GM23338 (cell line): ENCODE results near the gene PLCH2. TPM values are rescaled to one million over a fixed set of nuclear protein-coding genes. Genes with fewer than 3 reads are reported as not detected.

Experiments
- ATAC-seq: fragments of 200-7000 bp; cut with Tn5 transposase; 3 replicates; pipeline ENCODE4 v1.9.1; 2020
- DNase-seq: peaks from one replicate; pipeline ENCODE4 v3.0.0-alpha.2; 2015; ENCODE audit warnings: low spot score
- H2AFZ ChIP-seq: fragments of 200-600 bp; sonication (generic); 2 replicates; pipeline ENCODE4 v1.8.0; 2016; ENCODE audit warnings: antibody characterized with exemption, mild to moderate bottlenecking, moderate library complexity
- H3F3A ChIP-seq: fragments of 200-600 bp; sonication (generic); replicated peaks from 2 replicates; pipeline ENCODE4 v1.8.0; 2017; ENCODE audit warnings: antibody characterized with exemption, mixed run types, low read depth
- H3K27ac ChIP-seq: fragments of 200-600 bp; sonication (generic); 2 replicates; pipeline ENCODE4 v1.6.1; 2016; ENCODE audit warnings: low read depth
- H3K27me3 ChIP-seq: fragments of 200-600 bp; sonication (generic); 2 replicates; pipeline ENCODE4 v1.8.0; 2016; ENCODE audit warnings: mild to moderate bottlenecking, mixed run types, moderate library complexity; ENCODE audit not compliant: insufficient read depth
- H3K36me3 ChIP-seq: fragments of 200-600 bp; sonication (generic); 2 replicates; pipeline ENCODE4 v1.8.0; 2016; ENCODE audit warnings: mild to moderate bottlenecking; ENCODE audit not compliant: insufficient read depth
- H3K4me1 ChIP-seq: fragments of 200-600 bp; sonication (generic); 2 replicates; pipeline ENCODE4 v1.8.0; 2016; ENCODE audit warnings: mild to moderate bottlenecking, moderate library complexity; ENCODE audit not compliant: insufficient read depth
- H3K4me2 ChIP-seq: fragments of 200-600 bp; sonication (generic); 2 replicates; pipeline ENCODE4 v1.7.1; 2017; ENCODE audit warnings: mixed run types
- H3K4me3 ChIP-seq: fragments of 200-600 bp; sonication (generic); 2 replicates; pipeline ENCODE4 v1.6.1; 2016; ENCODE audit warnings: mixed run types
- H3K79me2 ChIP-seq: fragments of 200-600 bp; sonication (generic); replicated peaks from 2 replicates; pipeline ENCODE4 v1.8.0; 2017; ENCODE audit warnings: mild to moderate bottlenecking; ENCODE audit not compliant: insufficient read depth
- H3K9me2 ChIP-seq: fragments of 200-600 bp; sonication (generic); 2 replicates; pipeline ENCODE4 v1.8.0; 2017; ENCODE audit not compliant: insufficient read depth
- H4K20me1 ChIP-seq: fragments of 200-600 bp; sonication (generic); replicated peaks from 2 replicates; pipeline ENCODE4 v1.8.0; 2017; ENCODE audit warnings: mild to moderate bottlenecking; ENCODE audit not compliant: insufficient read depth
- H3K27ac Mint-ChIP-seq: 2 replicates; pipeline ENCODE4 v1.8.0; 2020; ENCODE audit warnings: inconsistent platforms, mild to moderate bottlenecking, moderate library complexity, mixed read lengths
- H3K27me3 Mint-ChIP-seq: 3 replicates; pipeline ENCODE4 v1.8.0; 2022; ENCODE audit warnings: low read depth, mild to moderate bottlenecking, moderate library complexity, mixed read lengths, inconsistent platforms; ENCODE audit not compliant: insufficient read depth, poor library complexity
- H3K36me3 Mint-ChIP-seq: 3 replicates; pipeline ENCODE4 v1.8.0; 2021; ENCODE audit warnings: low read depth, mild to moderate bottlenecking, inconsistent platforms, moderate library complexity, mixed read lengths
- H3K4me1 Mint-ChIP-seq: 3 replicates; pipeline ENCODE4 v1.8.0; 2020; ENCODE audit warnings: mild to moderate bottlenecking, inconsistent platforms, mixed read lengths
- H3K4me3 Mint-ChIP-seq: 3 replicates; pipeline ENCODE4 v1.8.0; 2021; ENCODE audit warnings: moderate library complexity, mild to moderate bottlenecking, inconsistent platforms, mixed read lengths
- H3K9me3 Mint-ChIP-seq: 3 replicates; pipeline ENCODE4 v1.8.0; 2020; ENCODE audit warnings: moderate library complexity, mild to moderate bottlenecking, inconsistent platforms, mixed read lengths
- EZH2 ChIP-seq: fragments of 200-600 bp; sonication (generic); IDR thresholded peaks from one replicate; pipeline ENCODE4 v1.8.0; 2017; ENCODE audit warnings: antibody characterized with exemption, mild to moderate bottlenecking, low read depth; ENCODE audit not compliant: unreplicated experiment
- EZH2phosphoT487 ChIP-seq: fragments of 200-600 bp; sonication (generic); IDR thresholded peaks from one replicate; pipeline ENCODE4 v1.8.1; 2018; ENCODE audit warnings: antibody characterized with exemption; ENCODE audit not compliant: unreplicated experiment
- NANOG ChIP-seq: IDR thresholded peaks from 2 replicates; pipeline ENCODE4 v1.6.1; 2016; ENCODE audit warnings: antibody characterized with exemption, borderline replicate concordance
- STAT1 ChIP-seq: IDR thresholded peaks from one replicate; pipeline ENCODE4 v1.6.1; 2016; ENCODE audit warnings: antibody characterized with exemption; ENCODE audit not compliant: unreplicated experiment
- ZNF114 ChIP-seq: fragments of 250-450 bp; sonication (Bioruptor Pico); IDR thresholded peaks from 2 replicates; pipeline ENCODE4 v1.5.0; 2020; ENCODE audit warnings: mild to moderate bottlenecking, moderate library complexity
- ZNF331 ChIP-seq: fragments of 250-450 bp; sonication (Bioruptor Pico); IDR thresholded peaks from 2 replicates; pipeline ENCODE4 v1.5.0; 2020; ENCODE audit warnings: low read depth, mild to moderate bottlenecking, moderate library complexity
- polyA plus RNA-seq: library from polyadenylated mRNA; unstranded; fragments of >200 nt; fragmentation: Nextera tagmentation; extraction: Ambion mirVana; gene quantifications from 2 replicates; pipeline ENCODE4 v1.2.1, GENCODE V29; 2016
- total RNA-seq: library from RNA; depleted of rRNA; stranded (reverse); fragments of >200 nt; shearing (Covaris generic); gene quantifications from 2 replicates; pipeline ENCODE4 v1.2.3, GENCODE V29; 2014
- TF ChIP-seq, protein P1 (sequence below): fragments of 250-450 bp; sonication (Bioruptor Pico); IDR thresholded peaks from 2 replicates; pipeline ENCODE4 v1.5.0; 2020; ENCODE audit warnings: mild to moderate bottlenecking, moderate library complexity
- TF ChIP-seq, protein P2 (sequence below): IDR thresholded peaks from 2 replicates; pipeline ENCODE4 v1.6.1; 2016; ENCODE audit warnings: antibody characterized with exemption
- TF ChIP-seq, protein P3 (sequence below): IDR thresholded peaks from one replicate; pipeline ENCODE4 v1.6.1; 2018; ENCODE audit warnings: antibody characterized with exemption; ENCODE audit not compliant: unreplicated experiment

The PLCH2 gene
- total and polyA plus RNA-seq, 2 experiments from 2014 or later: 0.31 TPM; not detected in 1

DNA sequence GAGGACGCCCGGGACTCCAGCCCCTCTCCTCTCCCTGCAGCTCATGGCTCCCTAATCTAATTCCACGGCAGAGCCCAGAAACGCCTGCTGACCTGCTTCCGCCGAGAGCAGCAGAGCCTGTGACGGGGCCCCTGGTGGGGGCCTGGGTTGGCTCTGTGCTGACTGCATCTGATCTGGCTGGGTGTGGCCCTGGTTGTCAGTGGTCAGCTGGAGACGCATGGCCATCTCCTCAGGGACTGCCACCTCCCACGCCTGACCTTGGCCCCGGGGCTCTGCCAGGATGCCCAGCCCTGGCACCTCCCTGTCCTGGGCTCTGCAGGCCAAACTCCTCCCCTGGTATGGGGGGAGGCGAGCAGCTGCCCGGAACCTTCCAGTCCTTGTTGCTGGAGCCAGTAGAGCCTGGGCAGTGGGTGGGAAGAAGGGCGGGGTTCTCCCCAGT lies 1.1 kb upstream of the PLCH2 start:
- Histone ChIP-seq H2AFZ (no peak overlapping the region), H3K27me3 (no peaks in the 10 kb centered on the region), H3K4me1 (no peaks in the 10 kb centered on the region), H4K20me1 (no peaks in the 10 kb centered on the region), H3K9me2 (no peaks in the 10 kb centered on the region), H3K36me3 (no peaks in the 10 kb centered on the region), H3K79me2 (no peaks in the 10 kb centered on the region), H3F3A (no peaks in the 10 kb centered on the region), H3K27ac (no peak overlapping the region), H3K4me2 (no peak overlapping the region), H3K4me3 (no peak overlapping the region)
- no peak for ATAC-seq
- Mint-ChIP-seq H3K27me3 (peaks cover 1% of the 10 kb centered on the region), H3K27ac (no peak overlapping the region), H3K4me3 (no peak overlapping the region), H3K9me3 (no peaks in the 10 kb centered on the region), H3K4me1 (no peaks in the 10 kb centered on the region), H3K36me3 (no peaks in the 10 kb centered on the region)
- DNase-seq: no peak
- no peak for TF ChIP-seq ZNF331 (CRISPR knock-in tag)
- TF ChIP-seq EZH2: no peak
- TF ChIP-seq, protein P1, sequence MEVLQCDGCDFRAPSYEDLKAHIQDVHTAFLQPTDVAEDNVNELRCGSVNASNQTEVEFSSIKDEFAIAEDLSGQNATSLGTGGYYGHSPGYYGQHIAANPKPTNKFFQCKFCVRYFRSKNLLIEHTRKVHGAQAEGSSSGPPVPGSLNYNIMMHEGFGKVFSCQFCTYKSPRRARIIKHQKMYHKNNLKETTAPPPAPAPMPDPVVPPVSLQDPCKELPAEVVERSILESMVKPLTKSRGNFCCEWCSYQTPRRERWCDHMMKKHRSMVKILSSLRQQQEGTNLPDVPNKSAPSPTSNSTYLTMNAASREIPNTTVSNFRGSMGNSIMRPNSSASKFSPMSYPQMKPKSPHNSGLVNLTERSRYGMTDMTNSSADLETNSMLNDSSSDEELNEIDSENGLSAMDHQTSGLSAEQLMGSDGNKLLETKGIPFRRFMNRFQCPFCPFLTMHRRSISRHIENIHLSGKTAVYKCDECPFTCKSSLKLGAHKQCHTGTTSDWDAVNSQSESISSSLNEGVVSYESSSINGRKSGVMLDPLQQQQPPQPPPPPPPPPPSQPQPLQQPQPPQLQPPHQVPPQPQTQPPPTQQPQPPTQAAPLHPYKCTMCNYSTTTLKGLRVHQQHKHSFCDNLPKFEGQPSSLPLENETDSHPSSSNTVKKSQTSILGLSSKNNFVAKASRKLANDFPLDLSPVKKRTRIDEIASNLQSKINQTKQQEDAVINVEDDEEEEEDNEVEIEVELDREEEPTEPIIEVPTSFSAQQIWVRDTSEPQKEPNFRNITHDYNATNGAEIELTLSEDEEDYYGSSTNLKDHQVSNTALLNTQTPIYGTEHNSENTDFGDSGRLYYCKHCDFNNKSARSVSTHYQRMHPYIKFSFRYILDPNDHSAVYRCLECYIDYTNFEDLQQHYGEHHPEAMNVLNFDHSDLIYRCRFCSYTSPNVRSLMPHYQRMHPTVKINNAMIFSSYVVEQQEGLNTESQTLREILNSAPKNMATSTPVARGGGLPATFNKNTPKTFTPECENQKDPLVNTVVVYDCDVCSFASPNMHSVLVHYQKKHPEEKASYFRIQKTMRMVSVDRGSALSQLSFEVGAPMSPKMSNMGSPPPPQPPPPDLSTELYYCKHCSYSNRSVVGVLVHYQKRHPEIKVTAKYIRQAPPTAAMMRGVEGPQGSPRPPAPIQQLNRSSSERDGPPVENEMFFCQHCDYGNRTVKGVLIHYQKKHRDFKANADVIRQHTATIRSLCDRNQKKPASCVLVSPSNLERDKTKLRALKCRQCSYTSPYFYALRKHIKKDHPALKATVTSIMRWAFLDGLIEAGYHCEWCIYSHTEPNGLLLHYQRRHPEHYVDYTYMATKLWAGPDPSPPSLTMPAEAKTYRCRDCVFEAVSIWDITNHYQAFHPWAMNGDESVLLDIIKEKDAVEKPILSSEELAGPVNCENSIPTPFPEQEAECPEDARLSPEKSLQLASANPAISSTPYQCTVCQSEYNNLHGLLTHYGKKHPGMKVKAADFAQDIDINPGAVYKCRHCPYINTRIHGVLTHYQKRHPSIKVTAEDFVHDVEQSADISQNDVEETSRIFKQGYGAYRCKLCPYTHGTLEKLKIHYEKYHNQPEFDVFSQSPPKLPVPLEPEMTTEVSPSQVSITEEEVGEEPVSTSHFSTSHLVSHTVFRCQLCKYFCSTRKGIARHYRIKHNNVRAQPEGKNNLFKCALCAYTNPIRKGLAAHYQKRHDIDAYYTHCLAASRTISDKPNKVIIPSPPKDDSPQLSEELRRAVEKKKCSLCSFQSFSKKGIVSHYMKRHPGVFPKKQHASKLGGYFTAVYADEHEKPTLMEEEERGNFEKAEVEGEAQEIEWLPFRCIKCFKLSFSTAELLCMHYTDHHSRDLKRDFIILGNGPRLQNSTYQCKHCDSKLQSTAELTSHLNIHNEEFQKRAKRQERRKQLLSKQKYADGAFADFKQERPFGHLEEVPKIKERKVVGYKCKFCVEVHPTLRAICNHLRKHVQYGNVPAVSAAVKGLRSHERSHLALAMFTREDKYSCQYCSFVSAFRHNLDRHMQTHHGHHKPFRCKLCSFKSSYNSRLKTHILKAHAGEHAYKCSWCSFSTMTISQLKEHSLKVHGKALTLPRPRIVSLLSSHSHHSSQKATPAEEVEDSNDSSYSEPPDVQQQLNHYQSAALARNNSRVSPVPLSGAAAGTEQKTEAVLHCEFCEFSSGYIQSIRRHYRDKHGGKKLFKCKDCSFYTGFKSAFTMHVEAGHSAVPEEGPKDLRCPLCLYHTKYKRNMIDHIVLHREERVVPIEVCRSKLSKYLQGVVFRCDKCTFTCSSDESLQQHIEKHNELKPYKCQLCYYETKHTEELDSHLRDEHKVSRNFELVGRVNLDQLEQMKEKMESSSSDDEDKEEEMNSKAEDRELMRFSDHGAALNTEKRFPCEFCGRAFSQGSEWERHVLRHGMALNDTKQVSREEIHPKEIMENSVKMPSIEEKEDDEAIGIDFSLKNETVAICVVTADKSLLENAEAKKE: no peak
- TF ChIP-seq, protein P2, sequence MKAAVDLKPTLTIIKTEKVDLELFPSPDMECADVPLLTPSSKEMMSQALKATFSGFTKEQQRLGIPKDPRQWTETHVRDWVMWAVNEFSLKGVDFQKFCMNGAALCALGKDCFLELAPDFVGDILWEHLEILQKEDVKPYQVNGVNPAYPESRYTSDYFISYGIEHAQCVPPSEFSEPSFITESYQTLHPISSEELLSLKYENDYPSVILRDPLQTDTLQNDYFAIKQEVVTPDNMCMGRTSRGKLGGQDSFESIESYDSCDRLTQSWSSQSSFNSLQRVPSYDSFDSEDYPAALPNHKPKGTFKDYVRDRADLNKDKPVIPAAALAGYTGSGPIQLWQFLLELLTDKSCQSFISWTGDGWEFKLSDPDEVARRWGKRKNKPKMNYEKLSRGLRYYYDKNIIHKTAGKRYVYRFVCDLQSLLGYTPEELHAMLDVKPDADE: no peak

DNA sequence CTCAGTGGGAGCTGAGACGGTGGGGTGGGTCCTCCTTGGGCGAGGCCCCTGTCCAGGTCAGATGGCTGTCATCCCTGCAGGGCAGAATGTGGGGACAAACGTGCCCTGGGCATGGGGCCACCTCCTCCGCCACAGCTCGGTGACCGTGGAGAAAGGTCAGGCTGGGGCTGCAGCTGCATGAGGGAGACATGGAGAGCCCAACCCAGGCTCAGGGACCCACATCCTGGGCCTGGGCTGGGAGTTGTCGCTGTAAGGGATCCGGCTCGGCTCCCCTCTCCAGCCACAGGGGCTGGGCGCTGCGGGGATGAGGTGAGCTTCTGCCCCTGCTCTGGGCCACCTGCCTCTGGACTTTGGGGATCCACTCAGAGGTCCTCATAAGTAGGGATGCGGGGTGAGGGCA lies 518 bp upstream of the PLCH2 start:
- H3K27me3 Mint-ChIP-seq: peaks cover 1% of the 10 kb centered on the region
- no peak overlapping the region for H3K4me3 ChIP-seq
- no peak overlapping the region for H3K27ac Mint-ChIP-seq
- H3K4me2 ChIP-seq: no peak overlapping the region
- no peak overlapping the region for H3K27ac ChIP-seq
- no peaks in the 10 kb centered on the region for H3K9me3 Mint-ChIP-seq
- H3K4me3 Mint-ChIP-seq: no peak overlapping the region
- no peaks in the 10 kb centered on the region for H3K4me1 Mint-ChIP-seq
- H3F3A ChIP-seq: no peaks in the 10 kb centered on the region
- H4K20me1 ChIP-seq: no peaks in the 10 kb centered on the region
- no peaks in the 10 kb centered on the region for H3K79me2 ChIP-seq
- ATAC-seq (no peak), DNase-seq (no peak)
- no peaks in the 10 kb centered on the region for H3K27me3 ChIP-seq
- no peaks in the 10 kb centered on the region for H3K36me3 ChIP-seq
- H2AFZ ChIP-seq: no peak overlapping the region
- H3K4me1 ChIP-seq: no peaks in the 10 kb centered on the region
- no peaks in the 10 kb centered on the region for H3K9me2 ChIP-seq
- H3K36me3 Mint-ChIP-seq: no peaks in the 10 kb centered on the region
- TF ChIP-seq NANOG: no peak
- TF ChIP-seq STAT1: no peak
- TF ChIP-seq, protein P2: no peak
- no peak for TF ChIP-seq EZH2phosphoT487
- no peak for TF ChIP-seq ZNF114 (CRISPR knock-in tag)
- TF ChIP-seq EZH2: no peak
- TF ChIP-seq, protein P3, sequence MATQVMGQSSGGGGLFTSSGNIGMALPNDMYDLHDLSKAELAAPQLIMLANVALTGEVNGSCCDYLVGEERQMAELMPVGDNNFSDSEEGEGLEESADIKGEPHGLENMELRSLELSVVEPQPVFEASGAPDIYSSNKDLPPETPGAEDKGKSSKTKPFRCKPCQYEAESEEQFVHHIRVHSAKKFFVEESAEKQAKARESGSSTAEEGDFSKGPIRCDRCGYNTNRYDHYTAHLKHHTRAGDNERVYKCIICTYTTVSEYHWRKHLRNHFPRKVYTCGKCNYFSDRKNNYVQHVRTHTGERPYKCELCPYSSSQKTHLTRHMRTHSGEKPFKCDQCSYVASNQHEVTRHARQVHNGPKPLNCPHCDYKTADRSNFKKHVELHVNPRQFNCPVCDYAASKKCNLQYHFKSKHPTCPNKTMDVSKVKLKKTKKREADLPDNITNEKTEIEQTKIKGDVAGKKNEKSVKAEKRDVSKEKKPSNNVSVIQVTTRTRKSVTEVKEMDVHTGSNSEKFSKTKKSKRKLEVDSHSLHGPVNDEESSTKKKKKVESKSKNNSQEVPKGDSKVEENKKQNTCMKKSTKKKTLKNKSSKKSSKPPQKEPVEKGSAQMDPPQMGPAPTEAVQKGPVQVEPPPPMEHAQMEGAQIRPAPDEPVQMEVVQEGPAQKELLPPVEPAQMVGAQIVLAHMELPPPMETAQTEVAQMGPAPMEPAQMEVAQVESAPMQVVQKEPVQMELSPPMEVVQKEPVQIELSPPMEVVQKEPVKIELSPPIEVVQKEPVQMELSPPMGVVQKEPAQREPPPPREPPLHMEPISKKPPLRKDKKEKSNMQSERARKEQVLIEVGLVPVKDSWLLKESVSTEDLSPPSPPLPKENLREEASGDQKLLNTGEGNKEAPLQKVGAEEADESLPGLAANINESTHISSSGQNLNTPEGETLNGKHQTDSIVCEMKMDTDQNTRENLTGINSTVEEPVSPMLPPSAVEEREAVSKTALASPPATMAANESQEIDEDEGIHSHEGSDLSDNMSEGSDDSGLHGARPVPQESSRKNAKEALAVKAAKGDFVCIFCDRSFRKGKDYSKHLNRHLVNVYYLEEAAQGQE: no peak
